ENCODE measurements around the gene KCNIP4. TPM values are rescaled to one million over a fixed set of nuclear protein-coding genes. Genes with fewer than 3 reads are reported as not detected.

The KCNIP4 gene
- total and polyA plus RNA-seq, 10 of the 15 experiments (the other 5 are each of a cell fraction or from before 2014, with no cell fraction given): 0.03 to 0.23 (median 0.13) TPM; not detected in 7

DNA sequence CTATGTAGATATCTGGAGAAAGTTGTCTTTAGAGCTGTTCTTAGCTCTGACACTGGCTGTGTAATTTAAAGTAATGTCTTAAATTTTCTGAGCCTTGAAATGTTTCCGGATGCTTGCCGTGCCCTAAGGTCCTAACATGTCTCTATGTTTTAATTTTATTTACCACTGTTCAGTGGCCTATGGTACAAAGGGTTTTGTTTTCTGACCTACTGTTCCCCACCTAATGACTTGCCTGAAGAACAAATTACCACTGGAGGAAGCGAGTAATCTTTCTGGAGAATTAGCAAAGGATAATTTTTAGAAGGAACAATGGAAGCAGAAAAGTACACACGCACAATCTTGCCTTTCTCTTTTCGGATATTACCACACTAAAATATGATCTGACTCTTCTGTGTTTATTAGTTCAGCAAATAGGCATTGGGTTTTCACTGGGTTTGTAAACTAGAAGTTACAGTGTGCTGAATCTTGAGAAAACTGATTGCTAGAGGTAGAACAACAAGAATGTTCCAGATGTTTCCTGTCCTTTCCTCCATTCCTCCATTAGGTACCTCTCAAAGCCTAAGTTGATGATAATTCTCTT lies 812.4 kb downstream of the KCNIP4 start:
- H3K27me3 ChIP-seq (replicated peaks in 1 of 2; ENCODE audit: control insufficient read depth in 2 of 2, insufficient read depth in 2 of 2, low read length in 1 of 2): no peaks in the 10 kb centered on the region
- no peak overlapping the region for H3K9ac ChIP-seq (ENCODE audit: control insufficient read depth, insufficient read depth, low read length)
- ATAC-seq (no peak), DNase-seq (ENCODE audit: low read depth, low spot score) (no peak), FAIRE-seq (no peak)
- CTCF ChIA-PET: interaction anchor here (2.4 kb wide), 1 partner anchor 362 kb away, joined by 41 read pairs; no protein-coding TSS in a partner anchor
- H3K4me1 ChIP-seq (ENCODE audit: control insufficient read depth, insufficient read depth, low read length): no peaks in the 10 kb centered on the region
- RAD21 ChIA-PET (ENCODE audit: unreplicated experiment): interaction anchor here (1.0 kb wide), 1 partner anchor 363 kb away, joined by 3 read pairs; no protein-coding TSS in a partner anchor
- H3K4me2 ChIP-seq (ENCODE audit: control insufficient read depth, insufficient read depth): no peak overlapping the region
- in situ Hi-C loops (cut with MboI) (no loop called here), intact Hi-C loops (cut with micrococcal nuclease; ENCODE audit: unreplicated experiment) (no loop called here)
- H3K9me3 ChIP-seq (replicated peaks; ENCODE audit: control insufficient read depth, insufficient read depth, low read length): no peaks in the 10 kb centered on the region
- H3K27ac ChIP-seq (ENCODE audit: control insufficient read depth, insufficient read depth): no peak overlapping the region
- no TSS peak for BruUV-seq (replicated peaks)
- no peaks in the 10 kb centered on the region for H3K36me3 ChIP-seq (ENCODE audit: control insufficient read depth in 2 of 2, insufficient read depth in 2 of 2, low read length in 1 of 2)
- H3K4me3 ChIP-seq: no peak overlapping the region
- no peaks in the 10 kb centered on the region for H4K20me1 ChIP-seq (ENCODE audit: control insufficient read depth, insufficient read depth)
- no peak overlapping the region for H2AFZ ChIP-seq (ENCODE audit: control insufficient read depth, low read depth, low read length)
- H3K79me2 ChIP-seq (ENCODE audit: control insufficient read depth, insufficient read depth, low read length): no peaks in the 10 kb centered on the region
- SMC1A ChIA-PET (ENCODE audit: uncharacterized antibody, unreplicated experiment): interaction anchor here (2.7 kb wide), 1 partner anchor 363 kb away, joined by 22 read pairs; no protein-coding TSS in a partner anchor
- POLR2A ChIA-PET: no interaction called here
- WGBS (ENCODE audit: insufficient coverage, insufficient replicate concordance, low lambda C conversion rate, missing lambda C conversion rate): 17% methylated on average over 5 of the region's 5 CpGs
- no peak for TF ChIP-seq TARDBP (IDR thresholded peaks at IDR 0.05; ENCODE audit: borderline replicate concordance)

- H3K4me2 ChIP-seq (ENCODE audit: control insufficient read depth, insufficient read depth): no peak overlapping the region
- ChIA-PET CTCF (interaction anchor here (2.4 kb wide), 1 partner anchor 361 kb away, joined by 41 read pairs; no protein-coding TSS in a partner anchor), POLR2A (no interaction called here), RAD21 (ENCODE audit: unreplicated experiment) (interaction anchor here (1.0 to 1.2 kb wide), 2 partner anchors 362 kb away, joined by 3 read pairs; no protein-coding TSS in a partner anchor), SMC1A (ENCODE audit: uncharacterized antibody, unreplicated experiment) (interaction anchor here (2.7 kb wide), 1 partner anchor 361 kb away, joined by 22 read pairs; no protein-coding TSS in a partner anchor)
- H3K9ac ChIP-seq (ENCODE audit: control insufficient read depth, insufficient read depth, low read length): no peak overlapping the region
- no peaks in the 10 kb centered on the region for H3K36me3 ChIP-seq (ENCODE audit: control insufficient read depth in 2 of 2, insufficient read depth in 2 of 2, low read length in 1 of 2)
- no peaks in the 10 kb centered on the region for H3K27me3 ChIP-seq (replicated peaks in 1 of 2; ENCODE audit: control insufficient read depth in 2 of 2, insufficient read depth in 2 of 2, low read length in 1 of 2)
- no peaks in the 10 kb centered on the region for H3K4me1 ChIP-seq (ENCODE audit: control insufficient read depth, insufficient read depth, low read length)
- no peaks in the 10 kb centered on the region for H3K9me3 ChIP-seq (replicated peaks; ENCODE audit: control insufficient read depth, insufficient read depth, low read length)
- H2AFZ ChIP-seq (ENCODE audit: control insufficient read depth, low read depth, low read length): no peak overlapping the region
- ATAC-seq (0 out of 3 replicates have a peak, but pooled peaks have one; percentile 22), DNase-seq (ENCODE audit: low read depth, low spot score) (no peak), FAIRE-seq (no peak)
- 42% methylated on average over 2 of the region's 2 CpGs for WGBS (ENCODE audit: insufficient coverage, insufficient replicate concordance, low lambda C conversion rate, missing lambda C conversion rate)
- TF ChIP-seq MYB (IDR thresholded peaks at IDR 0.05; ENCODE audit: borderline replicate concordance, low read depth, low read length) (no peak), NFYA (IDR thresholded peaks at IDR 0.05; ENCODE audit: borderline replicate concordance, low read depth, low read length) (no peak), POLR2AphosphoS5 (IDR thresholded peaks at IDR 0.05; ENCODE audit: low read length) (no peak), ZBTB40 (IDR thresholded peaks at IDR 0.05; ENCODE audit: borderline replicate concordance) (no peak), MXI1 (IDR thresholded peaks at IDR 0.05; ENCODE audit: low read depth, low read length) (no peak), RAD21 (IDR thresholded peaks at IDR 0.05; ENCODE audit: insufficient read depth, low read depth, low read length) (0 out of 2 replicates have a peak, but pooled peaks have one; percentile 4), ESRRA (IDR thresholded peaks at IDR 0.05; ENCODE audit: low read length) (no peak), IKZF1 (conservative IDR thresholded peaks at IDR 0.05) (no peak)
- in situ Hi-C loops (cut with MboI) (no loop called here), intact Hi-C loops (cut with micrococcal nuclease; ENCODE audit: unreplicated experiment) (loop anchor here (2.0 kb wide), 1 partner anchor 362 kb away; no protein-coding TSS in a partner anchor)
- BruUV-seq (replicated peaks): no TSS peak
- H4K20me1 ChIP-seq (ENCODE audit: control insufficient read depth, insufficient read depth): no peaks in the 10 kb centered on the region
- H3K27ac ChIP-seq (ENCODE audit: control insufficient read depth, insufficient read depth): no peak overlapping the region
- no peak overlapping the region for H3K4me3 ChIP-seq
- H3K79me2 ChIP-seq (ENCODE audit: control insufficient read depth, insufficient read depth, low read length): no peaks in the 10 kb centered on the region
Measured at GRCh38 chr4:21134994-21135393, 813.6 kb downstream of the KCNIP4 start.

All from GM12878 (cell line).